Myocyte (in vitro differentiated cells): ENCODE data around the gene DARS1. TPM values are rescaled to one million over a fixed set of nuclear protein-coding genes. Genes with fewer than 3 reads are reported as not detected.

ENCODE experiments used
- DNase-seq: peaks from one replicate; pipeline ENCODE4 v3.0.0-alpha.2; 2012; ENCODE audit warnings: low read depth
- polyA plus RNA-seq: library from polyadenylated mRNA; unstranded; fragments of >200 nt; gene quantifications from one replicate; pipeline ENCODE4 v1.2.1, GENCODE V29; 2012; ENCODE audit warnings: missing spikeins
- total RNA-seq: library from RNA; depleted of rRNA; stranded (reverse); fragments of >200 nt; gene quantifications from 2 replicates; pipeline ENCODE4 v1.2.3, GENCODE V29; 2014

DARS1 gene
- total RNA-seq = 76.5 and 84.3 TPM in 2 replicates
- 44.3 TPM for polyA plus RNA-seq

DNA sequence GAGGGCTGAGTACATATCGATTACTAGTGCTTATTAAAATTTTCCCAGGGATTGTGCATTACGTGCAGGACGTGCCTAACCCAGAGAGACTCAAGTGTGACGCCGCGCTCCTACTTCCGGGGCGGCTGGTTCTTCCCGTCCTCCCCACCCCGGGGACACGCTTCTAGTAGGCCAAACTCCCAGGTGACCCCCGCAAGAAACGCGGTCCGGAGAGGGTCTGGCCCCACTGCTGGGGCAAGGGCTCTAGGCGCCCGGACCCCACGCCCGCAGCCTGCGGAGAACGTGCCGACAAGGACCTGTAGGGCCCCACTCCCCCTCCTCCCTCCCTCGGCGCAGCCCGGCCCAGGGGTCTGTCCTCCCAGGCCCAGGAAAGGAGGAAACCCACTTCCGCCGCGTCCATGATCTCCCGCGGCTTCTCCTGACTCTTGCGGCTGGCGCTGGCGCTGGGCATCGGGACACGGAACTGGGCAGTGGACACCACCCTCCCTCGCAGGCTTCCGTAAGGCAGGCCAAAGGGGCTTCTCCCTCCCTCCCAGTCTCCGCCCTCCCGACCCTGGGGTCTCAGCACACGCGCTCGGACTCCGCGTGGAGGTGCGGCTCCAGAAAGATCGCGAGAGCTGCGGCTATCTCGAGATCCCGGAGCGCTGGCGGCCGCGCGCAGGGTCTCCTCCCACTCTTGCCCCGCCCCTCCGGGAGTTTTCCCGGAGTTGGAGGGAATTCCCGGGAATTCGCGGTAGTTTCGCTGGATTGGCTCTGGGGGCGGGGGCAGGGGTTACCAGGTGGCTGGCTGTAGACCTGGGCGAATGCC, at the start of gene DARS1:
Gene DARS1, minus strand, starts transcription at position 609 of the 808 bp plus-strand sequence. Its CDS starts 158 bp downstream, at position 451.
- peak; percentile 95 for DNase-seq

DNA sequence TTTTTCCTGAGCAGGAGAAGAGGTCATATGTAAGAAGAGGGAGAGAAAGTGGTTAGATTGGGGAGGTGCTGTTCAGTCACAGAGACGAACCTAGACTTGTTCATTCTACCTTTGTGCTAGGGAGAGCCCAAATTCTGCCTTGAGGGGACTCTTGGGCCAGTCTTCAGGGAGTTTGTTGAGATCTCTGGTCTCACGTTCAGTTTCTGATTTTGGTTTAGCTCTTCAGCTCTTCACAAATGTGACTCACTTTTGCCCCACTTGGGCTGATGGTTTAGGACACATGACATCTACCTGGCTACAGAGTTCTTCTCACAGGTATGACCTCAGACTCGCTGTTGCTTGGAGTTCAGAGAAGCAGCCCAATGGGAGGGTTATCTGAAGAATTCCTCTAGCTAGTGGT, 49.2 kb upstream of the DARS1 start:
- DNase-seq = no peak

DNA sequence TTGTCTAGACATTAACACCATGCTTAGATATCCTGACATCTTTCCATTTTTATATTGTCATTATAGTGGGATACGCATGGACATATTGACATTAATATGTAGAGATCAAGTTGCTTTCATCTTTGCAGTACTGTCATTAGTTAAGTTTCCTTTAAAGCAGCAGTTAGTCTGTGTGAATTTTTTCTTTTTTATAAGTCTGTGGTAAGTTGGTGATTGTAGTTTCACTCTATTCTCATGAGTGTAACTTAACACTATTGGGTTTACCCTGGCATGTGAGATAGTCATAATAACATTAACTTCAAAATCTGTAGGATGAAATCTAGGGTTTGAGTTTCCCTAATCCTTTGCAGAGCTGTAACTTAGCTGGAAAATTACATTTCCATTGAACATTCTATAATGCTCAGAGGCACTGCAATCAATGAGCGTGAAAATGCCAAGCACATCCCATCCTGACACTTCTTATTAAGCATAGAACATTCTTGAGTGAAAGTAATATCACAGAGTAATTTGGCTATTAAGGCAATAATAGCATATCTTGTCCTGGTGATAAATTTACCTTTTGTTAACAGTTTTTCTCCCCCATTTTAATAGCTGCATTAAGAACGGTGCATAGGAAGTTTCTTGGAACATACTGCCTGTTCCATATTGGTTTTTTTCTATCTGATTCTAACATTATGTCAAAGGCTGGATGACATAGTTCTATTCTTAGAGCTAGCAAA, 47.5 kb upstream of the DARS1 start:
- DNase-seq = no peak

DNA sequence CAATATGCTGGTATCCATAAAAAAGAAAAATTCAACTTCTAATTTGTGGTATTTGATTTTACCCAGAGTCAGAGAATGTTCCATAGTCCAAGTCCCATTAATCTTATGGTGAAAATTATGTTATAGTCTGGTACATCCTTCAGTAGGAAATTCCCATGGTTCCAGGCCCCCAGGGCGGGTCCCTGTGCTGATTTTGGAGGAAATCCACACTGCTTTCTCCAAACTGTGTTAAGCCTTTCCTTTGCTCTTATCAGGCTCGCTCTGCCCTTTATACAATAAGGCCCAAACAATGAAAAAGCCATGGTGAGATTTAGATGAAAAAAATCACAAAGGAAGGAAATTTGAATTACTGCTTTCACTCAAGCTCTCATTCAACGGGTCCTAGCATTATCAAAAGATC, 46.8 kb upstream of the DARS1 start:
- DNase-seq = no peak

DNA sequence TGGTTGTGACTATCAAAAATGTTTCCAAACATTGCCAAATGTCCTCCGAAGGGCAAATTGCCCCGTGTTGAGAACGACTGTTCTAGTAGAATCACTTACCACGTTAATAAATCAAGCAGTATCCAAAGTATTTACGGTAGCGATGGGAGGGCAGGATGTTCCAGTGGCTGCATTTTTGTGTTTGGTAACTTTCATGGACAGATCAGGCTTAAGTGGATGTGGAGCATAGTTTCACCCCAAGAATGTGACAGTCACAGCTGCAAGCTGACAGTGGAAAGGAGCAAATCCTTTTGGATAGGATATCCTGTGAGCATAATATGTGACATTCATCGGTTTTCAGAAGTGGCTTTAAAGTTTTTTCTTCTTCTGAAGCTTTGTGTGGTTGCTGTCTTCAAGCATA, 46.3 kb upstream of the DARS1 start:
- peak; percentile 62 for DNase-seq

DNA sequence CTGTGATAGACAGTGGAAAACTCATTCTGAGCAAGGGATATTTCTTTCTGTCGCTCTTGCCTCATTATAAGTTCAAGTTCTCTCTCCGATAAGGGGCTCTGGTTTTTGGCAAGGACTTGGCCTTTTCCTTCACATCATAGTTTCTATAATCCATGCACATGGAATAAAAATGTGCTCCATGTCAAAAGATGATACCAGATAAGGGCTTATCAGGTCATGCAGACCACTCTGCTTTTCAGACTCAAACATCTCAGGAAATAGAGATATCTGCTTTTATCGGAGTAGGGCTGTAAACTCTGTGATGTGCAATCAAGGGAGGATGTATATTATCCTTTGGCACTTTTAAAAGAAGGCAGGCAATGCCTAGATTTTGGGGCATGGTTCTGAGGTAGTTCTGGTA, 45.0 kb upstream of the DARS1 start:
- no peak for DNase-seq

DNA sequence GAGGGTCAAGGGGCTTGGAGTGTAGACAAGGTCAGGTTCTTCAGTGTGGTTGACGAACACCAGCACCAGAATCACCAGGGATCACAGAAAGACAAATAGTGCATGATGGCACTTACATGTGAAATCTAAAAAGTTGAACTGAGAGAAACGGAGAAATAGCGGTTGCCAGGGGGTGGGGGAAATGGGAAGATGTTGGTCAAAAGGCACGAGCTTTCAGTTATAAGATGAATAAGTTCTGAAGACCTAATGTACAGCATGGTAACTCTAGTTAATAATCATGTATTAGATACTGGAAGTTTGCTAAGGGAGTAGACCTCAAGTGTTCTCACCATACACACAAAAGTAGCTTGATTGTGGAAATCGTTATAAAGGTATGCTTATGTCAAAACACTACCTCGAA, 43.7 kb upstream of the DARS1 start:
- DNase-seq = no peak

DNA sequence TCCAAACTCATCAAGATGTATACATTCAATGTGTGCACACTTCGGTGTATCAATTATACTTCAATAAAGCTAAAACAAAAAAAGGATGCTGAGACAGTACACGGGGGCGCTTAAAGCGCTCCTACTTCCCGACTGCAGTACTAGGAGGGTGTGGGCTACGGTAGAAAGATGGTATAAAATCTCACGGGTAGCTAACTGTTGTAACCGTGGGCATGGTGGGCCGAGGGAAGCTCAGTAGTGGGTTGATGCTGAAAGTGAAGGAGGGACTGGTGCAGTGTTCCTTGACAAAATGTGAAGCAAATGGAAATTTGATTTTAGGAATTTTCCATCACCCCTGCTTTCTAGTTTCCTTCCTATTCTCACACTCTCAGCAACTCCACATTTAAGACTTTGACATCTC, 42.6 kb upstream of the DARS1 start:
- no peak for DNase-seq

DNA sequence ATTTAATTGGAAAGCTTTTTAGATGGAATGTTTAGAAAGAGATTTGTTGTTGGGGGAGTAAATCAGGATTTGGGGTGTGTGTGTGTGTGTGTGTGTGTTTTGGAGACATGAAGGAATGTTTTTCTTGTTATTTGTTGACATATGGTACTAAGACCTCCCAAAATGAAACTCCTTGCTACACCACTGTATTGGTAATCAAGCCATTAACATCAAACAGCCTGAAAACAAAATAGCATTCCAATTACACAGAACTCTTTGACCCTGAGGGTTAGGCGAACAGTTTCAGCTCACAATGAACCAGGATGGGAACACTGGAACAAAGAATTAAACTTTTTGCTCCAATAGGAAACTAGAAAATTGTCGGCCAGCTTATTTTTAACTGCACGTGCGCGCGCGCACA, 41.7 kb upstream of the DARS1 start:
- no peak for DNase-seq

DNA sequence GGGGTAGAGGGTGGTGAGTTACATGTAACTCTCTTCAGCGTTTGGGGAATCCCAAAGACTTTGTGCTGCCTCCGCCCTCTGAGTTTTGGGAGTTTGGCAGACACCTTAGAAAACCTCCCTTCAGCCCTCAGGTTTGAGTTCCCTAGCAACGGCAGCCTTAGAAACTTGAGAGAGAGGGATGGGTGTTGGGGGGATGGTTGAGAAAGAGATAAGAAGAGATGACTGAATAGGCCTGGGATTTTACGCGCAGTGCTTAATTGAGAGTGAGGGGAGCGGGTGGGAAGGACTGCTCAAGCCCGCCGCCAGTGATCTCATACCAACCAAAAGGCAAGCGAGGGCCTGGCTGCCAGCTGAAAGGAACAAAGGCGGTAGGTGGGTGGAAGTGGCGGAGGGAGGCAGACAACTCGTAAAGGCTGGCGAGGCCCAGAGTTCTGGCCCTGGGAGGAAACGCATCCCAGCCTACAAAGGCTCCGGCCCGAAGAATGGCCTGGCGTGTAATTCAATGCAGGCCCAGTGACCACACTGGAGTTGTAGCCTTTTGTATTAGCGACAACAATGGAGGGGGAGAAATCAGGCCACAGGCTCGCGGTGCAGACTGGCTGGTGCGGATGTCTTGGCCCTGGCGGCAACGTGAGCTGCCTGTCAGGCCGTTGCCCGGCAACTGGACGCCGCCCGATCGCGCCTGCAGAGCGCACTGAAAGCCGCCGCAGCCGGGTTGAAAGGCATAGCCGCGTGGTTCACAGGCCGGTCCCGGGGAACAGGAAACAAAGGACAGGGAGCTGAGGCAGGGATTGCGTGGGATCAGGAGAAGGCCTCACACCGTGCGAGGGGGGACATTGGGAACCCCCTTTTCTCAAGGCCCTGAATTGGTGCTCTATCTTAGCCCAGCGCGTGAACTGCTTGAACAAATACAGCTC, 39.9 kb upstream of the DARS1 start:
- no peak for DNase-seq

DNA sequence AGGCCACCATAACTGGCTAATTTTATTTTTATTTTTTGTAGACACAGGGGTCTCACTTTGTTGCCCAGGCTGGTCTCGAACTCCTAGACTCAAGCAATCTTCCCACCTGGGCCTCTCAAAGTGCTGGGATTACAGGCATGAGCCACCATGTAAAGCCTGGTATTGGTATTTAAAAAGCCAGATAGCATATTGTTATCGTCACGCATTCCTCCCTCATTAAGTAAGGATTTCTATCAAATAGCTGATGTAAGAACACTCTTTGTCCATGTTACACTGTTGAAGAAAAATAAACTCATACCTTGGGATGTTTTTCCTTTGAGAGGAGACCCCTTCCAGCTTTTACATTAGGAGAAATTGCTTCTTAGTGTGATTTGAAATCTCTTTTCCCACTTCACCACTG, 39.2 kb upstream of the DARS1 start:
- DNase-seq = no peak

DNA sequence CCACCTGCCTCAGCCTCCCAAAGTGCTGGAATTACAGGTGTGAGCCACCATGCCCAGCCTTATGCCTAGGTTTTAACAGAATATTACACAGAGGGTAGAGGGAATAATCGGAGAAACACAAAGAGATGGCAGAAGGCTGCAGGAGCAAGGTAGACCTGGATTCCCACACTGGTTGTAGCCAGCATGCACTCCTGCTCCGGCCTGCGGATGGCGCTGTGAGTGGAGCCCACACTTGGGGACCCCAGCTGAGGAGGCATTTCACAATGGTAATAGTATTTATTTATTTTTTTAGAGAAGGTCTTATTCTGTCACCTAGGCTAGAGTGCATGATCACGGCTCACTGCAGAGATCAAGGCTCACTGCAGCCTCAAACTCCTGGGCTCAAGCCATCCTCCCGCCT, 38.8 kb upstream of the DARS1 start:
- DNase-seq = no peak

DNA sequence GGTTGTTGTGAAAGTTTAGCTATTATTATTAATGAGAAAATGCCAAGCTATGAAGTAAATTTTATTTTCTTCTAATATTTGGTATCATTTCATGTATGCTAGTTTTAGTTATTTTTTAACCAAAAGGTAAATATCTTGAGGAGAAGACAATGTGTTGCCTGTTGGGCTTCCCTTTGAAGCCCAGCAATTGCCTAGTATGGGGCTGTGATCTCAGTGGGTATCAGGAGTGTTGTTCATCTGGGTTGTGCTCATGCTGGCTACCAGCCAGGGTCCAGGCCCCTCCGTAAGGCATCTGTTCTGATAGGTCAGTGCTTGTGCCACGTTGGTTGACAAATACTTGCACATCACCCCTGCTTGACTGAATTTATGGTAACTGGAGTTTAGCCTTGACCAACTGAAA, 38.0 kb upstream of the DARS1 start:
- no peak for DNase-seq

DNA sequence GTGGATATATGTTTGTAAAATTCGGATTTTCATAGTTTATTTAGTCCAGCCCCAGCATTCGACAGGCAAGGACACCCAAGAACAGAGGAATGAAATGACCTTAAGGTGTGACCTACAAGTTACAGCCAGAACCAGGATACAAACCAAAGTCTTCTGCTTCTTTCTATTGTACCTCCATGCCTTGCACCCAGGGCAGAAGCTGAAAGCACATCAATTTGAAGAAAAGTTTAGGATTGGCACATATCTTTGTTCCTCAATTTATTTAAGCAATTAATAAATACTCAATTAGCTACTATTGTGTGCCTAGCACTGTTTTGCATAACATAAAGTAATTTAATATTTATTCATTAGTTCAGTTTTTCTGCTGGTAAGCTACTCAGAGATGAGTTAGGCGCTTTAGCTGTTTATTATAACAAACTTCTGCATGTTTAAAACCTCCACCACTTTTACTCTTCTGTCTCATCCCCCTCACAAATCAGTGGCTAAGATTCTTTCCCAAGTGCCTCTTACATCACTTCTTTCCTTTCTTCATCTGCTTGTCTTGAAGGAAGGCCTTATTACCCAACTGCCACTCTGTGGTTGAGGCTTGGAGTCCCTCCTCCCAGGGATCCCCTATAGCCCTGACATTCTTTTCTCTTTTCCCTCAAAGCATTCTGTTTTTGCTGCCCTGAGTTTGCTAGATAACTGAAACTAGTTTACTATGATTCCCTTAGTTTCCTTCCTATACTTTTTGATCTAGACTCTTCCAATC, 37.1 kb upstream of the DARS1 start:
- DNase-seq = no peak

DNA sequence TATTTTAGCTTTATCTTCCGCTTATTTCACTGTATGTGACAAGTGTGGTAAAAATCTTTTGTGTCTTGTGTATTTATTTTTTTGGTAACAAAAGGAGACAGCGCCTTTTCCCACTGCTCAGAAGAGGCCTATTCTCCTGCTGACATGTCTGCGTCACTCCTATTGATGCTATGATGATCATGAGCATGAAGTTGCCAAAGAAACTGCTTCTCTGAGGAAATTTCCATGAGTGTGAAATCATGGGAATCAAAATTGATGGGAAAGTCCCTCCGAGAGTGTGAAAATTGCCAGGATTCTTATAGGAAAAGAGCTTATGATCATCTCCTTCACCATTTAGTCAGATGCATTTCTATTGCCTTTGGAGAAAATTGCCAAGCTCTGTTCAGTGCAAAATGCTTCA, 36.5 kb upstream of the DARS1 start:
- no peak for DNase-seq

DNA sequence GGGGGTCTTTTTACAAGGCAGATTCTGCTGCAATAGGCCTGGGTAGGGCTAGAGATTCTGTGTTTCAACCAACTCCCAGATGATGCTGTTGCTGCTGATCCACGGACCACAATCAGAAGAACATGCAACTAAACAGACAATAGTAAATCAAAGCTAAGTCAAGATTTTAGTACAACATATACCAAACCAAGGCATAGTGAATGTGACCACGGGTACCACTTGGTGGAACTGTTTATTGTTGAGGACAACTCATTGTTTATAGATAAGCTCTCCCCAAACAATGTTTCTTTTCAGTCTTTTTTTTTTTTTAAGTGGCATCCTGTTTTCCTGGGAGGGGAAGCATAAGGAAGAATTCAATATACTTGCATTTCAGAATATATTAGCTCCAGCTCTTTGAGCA, 36.0 kb upstream of the DARS1 start:
- no peak for DNase-seq

DNA sequence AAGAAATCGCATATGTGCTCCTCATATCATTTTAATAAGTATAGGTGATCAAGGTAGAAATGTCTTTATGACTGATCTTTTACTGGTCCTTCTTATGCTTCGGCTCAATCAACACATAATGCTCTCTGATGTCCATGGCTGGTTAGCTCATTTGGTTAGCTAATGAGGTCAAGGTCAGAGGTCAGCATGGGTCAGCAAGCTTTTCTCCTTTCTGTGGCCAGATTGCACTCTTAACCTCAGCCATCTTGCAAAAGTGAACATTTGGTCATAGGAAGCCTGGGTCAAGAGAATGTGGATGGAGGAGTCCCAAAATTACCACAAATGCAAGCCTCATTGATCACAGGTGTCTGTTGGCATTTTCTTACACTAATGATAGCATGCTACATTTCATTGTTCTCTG, 35.4 kb upstream of the DARS1 start:
- DNase-seq = no peak

DNA sequence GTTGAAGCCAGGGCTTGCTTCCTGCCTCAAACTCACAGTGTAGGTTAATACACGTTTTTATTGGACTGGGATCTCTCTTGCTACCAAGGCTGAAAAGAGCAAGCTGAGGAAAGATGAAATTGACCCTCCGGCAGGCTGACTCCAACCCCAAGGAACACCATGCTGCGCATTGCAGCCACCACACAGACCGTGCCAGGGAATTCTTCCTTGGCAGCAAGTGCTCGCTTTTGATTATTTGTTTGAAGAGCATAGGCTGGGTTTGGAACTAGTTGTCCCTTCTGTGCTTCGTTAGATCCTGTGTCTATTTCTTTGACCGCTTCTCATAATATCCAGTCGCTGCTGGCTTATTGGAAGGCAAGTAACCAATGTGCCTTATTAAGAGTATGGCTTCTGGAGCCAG, 34.4 kb upstream of the DARS1 start:
- no peak for DNase-seq

DNA sequence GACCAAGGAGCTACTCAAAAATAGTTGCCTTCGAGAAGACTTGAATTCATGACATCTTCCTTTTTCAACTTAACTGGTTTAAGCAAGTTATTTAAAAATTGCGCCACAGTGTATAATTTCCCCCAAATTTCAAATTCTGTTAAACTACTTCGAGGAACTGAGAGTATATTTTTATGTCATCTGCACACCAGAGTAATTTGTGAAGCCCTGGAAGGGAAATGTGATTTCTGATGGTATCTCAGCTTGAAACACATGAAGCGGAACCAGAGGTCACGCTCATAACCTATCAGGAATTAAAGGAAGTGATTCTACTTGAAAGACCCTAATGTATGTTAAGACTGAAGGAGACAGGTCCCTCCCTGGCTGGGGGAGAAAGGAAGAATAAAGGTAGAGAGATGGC, 33.9 kb upstream of the DARS1 start:
- DNase-seq = no peak

DNA sequence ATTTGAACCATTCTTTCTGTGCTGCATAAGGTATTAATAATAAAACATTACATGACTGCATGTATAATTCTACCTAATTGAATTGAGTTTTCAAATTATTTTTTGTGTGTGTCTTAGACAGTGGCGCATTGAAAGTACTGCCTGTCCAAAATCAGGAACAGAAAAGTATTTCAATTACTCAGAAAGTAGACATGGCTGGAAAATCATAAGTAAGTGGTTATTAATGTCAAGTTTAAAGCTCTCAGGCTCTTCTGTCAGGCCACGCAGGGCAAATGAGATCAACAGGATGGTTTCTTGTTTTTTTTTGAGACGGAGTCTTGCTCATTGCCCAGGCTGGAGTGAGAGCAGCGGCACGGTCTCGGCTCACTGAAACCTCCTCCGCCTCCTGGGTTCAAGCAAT, 32.4 kb upstream of the DARS1 start:
- DNase-seq = no peak

DNA sequence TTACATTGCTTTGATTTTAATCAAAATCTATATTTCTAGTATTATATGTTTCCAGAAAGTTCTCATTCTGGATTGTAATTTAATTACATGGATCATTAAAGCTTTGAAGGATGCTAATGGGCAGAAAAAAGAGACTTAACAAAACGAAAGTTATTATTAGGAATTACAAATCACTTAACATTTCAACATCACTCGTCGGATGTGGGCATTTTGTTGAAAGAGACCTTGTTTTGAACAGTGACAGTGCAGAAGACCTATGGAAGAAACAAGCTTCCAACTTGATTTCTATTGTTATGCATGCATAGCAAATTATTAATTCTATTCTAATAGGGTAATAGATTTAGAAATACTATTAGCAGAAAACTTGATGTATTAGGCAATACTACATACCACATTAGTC, 31.4 kb upstream of the DARS1 start:
- DNase-seq = no peak
